Inferior parietal cortex (tissue), 1 donor: ENCODE data around the gene NEK4.
"Not testable (repeated sequence)": the region's sequence is repeated elsewhere in the genome, so short reads cannot be mapped to it uniquely, and the experiment has no call there.

Experiments
- DNase-seq: peaks from one replicate; pipeline ENCODE4 v3.0.0-alpha.2; 2016; ENCODE audit errors: extremely low spot score

Gene NEK4

DNA sequence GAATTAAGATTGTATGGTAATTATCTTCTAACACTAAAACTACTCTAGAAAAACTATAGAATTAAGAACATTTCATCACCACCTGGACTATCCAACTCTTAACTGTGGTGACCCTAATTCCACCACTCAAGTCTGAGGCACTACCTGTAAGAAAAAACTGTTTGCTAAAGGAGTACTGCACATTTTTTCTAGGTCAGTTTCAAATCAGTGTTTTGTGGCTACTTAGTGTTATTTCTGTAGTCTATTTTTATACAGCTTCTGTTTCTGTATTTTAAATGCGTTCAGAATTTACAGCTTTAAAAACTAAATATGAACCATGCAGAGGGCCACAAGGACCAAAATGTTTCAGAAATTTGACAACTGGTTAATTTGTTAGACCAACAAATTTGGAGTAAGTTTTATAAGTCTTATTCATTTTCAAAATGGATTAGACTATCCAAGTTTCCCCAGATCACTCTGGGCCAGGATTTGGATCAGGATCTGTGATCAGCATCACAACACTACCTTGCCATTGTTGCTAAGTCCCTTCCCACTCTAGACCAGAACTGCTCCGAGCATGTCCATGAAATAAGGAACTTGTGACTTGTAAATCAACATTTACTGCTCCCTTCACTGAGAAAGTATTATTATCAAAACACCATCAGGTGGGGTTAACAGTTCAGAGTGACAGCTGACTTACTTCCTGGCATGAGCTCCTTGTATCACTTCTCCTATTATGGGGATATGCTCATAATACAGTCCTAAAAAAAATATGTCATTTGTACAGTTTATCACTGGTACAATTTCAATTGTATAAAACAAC lies 73.7 kb downstream of the NEK4 start:
- no peak for DNase-seq

DNA sequence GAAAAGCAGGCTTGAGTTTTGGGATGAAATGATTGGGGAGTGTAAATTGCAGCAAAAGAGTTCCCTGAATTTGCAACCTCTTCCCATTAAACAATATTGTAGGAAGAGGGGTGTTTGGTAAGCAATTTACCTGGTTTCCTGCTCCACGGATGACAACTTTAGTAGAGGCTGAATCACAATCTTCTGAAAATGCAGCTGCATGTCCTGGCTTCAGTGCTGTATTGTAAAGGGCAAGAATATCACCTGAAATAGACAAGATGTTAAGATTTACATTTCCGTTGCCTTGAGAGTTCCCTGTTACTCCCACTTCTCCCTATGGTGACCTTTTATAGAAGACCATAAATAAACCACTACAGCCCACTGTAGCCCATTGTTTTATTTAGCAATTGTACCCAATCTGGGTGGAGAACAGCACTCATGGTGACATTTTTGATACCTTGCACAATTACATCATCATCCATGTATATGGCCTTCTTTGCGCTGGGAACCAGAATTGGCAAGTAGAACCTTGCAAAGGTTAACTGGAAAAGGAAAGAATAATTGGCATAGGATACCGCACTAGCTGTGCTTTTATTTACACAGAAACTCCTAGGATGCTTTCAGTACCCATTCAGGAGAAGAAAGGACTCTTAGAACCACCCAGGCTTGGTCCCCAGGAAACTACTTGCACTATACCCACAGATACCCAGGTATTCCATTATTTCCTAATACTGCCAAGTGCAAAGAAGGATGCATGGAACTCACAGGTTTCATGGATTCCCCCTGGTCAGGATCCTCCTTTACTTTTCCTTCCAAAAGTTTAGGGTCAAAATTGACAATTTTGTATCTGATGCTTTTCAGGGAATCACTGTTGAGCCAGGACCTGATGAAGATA lies 74.7 kb downstream of the NEK4 start:
- DNase-seq = no peak

DNA sequence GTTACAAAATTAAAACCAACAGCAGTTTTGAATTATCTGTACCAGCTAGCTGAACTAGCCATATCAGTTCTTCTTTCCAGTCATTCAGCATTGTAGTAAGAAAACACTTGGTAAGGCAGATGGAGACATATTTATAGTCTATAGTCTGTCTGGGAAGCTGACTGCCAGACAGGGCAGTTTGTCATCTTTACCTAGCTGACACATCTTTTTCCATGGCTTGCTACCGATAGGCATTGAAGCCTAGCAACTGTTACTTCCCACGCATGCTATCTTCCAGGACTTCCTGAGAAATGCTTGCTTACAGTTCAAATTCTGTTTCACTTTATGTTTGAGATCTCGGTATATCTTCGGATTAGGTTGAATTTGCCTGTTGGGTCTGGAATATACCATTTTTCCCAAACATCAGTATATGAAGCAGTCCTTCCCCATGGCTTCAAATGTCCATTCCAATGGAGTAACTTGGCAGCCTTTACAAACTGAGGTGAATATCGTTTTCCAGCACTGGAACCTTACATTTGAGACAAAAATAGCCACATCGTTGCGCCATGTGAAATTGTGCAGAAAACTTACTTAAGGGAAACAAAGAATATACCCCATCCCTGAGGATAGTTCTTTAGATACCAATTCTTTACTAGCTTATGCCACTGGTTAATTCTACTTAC lies 76.1 kb downstream of the NEK4 start:
- DNase-seq = no peak

DNA sequence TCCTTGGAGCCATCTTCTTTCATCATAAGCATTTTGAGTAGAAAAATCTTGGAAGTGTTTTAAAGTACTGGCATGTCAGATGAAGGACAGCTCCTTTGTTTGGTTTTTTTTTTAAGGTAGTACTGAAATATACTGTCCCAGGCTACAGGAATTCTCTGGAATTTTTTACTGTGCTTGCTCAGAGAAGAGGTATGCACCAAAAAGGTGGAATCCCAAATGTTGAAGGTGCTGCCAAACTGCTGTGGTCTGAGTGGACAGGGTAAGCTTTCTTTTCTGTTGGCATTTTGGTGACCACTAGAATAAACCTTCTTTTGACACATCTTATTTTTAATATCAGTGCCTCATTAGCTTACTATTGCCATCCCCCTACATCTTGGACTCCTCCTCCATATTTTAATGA lies 77.7 kb downstream of the NEK4 start:
- DNase-seq = no peak

DNA sequence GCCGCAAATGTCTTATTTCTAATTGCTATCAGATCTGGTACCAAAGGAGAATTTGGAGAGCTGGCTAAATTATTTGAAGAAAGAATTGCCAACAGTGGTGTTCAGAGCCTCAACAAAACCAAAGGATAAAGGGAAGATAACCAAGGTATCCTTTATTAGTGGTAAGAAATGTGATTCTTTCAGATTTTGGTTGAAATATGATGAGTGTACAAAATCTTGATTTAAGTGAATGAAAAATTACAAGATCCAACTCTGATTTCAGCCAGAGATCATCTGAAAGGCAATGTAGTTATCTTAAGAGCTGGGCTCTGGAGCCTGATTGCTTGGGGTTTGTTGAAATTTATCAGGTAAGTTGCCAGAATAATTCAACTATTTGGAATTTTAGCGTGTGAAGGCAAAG lies 80.2 kb downstream of the NEK4 start:
- DNase-seq = no peak

DNA sequence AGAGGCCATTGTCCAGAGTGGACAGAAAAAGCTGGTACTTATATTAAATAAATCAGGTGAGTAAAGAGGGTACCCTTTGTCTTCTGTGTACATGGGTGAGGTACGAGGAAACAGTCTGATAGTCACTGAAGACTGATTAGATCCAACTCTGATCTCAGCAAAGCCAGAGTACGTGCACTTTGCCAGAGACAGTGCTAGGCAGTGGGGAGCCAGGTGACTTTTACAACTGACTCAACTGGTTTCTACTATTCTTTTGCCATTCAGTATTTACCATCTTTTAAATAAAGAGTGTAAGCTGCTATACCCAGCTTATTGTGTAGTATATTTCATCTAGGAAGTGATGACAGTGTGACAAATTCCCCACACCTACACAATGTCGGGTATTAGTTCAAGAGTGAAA lies 81.6 kb downstream of the NEK4 start:
- DNase-seq = no peak

DNA sequence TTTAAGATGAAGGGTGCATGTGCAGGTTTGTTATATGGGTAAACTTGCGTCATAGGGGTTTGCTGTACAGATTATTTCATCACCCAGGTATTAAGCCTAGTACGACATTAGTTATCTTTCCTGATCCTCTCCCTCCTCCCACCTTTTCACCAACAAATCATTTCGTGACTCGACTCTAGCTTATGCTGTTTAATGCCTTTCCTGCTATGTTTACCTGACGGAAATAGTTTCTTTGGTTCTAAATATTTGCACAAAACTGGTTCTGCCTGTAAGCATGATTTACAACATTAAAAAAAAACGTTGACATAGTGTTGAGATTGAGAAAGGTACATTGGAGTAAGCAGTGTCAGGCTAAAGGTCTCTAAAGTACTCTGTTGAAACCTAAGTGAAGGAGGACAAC lies 82.5 kb downstream of the NEK4 start:
- no peak for DNase-seq

DNA sequence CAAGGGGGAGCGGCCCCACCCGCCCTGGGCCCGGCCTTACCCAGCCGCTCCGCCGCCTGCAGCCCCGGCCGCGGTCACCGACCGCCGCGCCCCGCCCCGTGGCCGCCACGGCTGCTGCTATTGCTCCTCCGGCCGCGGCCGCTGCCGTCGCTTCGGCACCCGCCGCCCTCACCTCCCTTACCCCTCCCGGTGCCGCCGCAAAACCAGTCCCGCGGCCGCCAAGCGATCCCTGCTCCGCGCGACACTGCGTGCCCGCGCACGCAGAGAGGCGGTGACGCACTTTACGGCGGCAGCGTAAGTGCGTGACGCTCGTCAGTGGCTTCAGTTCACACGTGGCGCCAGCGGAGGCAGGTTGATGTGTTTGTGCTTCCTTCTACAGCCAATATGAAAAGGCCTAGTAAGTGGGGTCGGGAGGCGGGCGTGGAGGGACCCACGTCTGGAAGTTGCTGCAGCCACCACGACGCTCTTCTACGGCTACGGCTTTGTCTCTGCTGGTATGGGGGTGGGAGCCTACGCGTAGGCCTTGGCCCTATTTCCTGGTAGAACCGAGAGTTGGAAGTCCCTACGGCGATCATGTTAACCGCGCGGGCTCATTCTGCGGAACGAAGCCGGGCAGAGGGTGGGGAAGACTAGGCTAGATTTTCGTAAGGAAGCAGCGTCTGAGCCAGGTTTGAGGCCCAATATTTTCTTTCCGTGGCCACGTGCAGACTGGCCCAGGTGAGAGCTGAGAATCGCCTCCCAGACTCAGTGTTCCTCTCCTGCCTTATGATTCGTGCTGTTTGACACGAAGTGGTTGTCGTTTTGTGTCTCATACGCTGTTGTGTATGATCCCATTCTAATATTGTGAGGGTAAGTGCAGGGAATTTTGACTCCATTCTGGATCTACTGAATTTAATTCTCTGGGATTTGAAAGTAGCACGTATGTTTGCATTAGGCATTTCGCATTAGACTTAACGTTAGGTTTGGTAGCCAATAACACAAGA lies 84.7 kb downstream of the NEK4 start, which contains the start of the genes GNL3 and PBRM1:
Gene GNL3 (plus strand): TSS at position 324 of the 983 bp plus-strand sequence. CDS start 61 bp downstream, at position 385.
Gene PBRM1 (minus strand): TSS at position 205 of the 983 bp plus-strand sequence.
- peak; percentile 96 for DNase-seq

DNA sequence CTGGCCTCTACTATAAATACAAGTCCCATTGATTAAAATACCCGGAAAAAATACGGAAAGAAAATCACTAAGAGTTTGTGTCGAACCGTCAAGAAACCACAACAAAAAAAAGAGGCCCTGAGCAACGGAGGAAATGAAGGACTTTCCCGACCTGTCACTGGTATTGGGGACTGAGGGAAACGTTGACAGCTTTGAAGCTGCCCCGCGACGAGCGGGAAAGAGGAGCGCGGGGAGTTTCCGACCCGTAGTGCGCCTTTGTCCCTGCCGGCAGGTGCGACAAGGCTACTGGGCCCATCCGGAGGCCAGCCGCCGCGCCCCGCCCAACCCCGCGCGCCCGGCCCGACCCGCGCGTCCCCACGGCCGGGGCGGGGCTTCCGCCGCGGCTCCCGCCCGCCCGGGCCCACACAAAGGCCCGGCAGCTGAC lies 85.4 kb downstream of the NEK4 start:
- DNase-seq = peak; percentile 63

DNA sequence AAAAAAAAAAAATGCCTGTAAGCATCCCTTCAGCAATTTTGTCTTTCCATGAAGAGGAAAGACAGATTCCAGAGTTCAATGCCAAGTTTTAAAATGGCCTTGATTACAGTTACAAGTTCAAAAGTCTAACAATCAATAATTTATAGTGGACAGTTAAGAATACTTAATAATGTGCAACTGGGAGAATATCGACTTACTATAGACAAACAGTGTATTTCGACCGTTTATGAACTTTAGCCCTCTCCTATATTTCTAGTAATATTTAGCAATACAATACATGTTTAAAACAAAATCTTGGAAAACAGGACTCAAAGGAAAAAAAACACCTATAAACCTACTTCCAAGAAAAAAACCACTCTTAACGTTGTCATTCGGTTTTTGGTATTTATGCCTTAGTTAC lies 86.6 kb downstream of the NEK4 start:
- no peak for DNase-seq

DNA sequence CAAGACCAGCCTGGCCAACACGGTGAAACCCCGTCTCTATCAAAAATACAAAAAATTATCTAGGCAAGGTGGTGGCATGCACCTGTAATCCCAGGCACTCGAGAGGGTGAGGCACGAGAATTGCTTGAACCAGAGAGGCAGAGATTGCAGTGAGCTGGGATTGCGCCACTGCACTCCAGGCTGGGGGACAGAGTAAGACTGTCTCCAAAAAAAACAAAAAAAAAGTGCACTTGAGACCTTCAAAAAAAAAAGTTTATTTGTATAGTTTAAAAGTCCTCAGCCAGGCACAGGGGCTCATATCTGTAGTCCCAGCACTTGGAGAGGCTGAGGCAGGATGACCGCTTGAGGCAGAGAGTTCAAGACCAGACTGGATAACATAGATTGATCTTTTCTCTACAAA lies 87.1 kb downstream of the NEK4 start:
- no peak for DNase-seq

DNA sequence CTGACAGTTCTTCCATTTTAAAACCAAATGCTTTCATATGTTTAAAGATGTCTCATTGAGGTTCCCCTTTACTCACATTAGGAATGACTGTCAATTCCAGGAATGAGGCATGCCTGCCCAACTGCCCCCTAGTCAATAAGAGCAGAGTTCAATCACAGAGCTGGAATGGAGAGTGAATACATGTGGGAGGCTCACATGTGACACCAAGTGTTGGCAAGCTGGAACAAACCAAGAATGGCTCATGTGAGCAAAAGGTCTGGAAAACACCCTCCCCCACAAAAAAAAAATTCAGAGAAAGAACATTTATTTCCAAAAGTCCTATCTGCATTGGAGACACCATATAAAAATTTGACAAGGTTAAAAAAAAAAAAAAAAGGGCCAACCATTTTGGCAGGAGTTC lies 88.7 kb downstream of the NEK4 start:
- DNase-seq = no peak

DNA sequence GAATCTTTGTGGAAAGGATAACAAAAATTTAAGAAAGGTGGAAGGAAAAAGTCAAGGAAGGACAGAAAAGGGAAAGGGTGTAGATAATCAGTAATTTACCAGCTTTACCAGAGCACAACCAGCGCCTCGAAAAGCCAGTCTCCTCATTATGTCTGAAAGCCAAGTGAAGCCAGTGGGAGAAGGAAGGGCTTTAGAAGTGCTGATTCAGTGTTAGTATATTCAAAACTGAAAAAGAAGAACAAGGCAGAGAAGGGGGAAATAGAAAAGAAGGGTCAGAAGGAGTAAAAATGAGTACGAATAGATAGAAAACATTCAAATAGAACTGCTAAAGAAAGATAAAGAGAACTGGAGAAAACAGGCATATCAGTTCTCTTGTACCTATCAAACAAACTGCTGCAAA lies 89.1 kb downstream of the NEK4 start:
- DNase-seq = no peak

DNA sequence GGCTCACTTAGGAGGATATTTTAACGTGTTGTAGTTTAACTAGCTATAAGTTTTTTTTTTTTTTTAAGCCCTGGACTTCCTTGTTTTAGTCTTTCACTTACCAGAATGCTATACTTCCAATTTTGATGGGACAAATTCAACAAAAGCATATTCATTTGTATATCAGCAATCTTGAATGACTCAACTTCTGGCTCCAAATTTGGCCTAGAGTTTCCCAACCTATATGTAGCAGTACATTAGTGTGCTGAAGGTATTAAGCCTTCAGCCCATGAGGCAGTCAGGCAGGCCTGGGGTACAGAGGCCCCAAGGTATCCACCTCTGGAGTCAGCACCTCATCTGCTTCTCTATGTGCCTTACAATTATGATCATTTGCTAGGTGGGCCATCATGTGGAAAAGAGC lies 90.9 kb downstream of the NEK4 start:
- no peak for DNase-seq

DNA sequence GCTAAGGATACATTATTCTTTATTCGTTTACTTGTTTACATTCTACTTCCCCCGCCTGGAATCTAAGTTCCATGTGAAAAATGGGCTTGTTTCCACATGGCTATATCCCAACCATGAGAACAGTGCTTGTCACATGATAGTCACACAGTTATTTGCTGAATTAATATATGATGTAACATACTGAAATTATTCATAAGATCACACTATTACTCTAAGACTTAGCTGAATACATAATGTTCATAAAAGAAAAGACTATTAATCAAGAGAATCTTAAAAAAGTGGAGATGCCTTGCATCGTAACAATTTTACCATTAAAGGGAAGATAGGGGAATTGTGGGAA lies 91.6 kb downstream of the NEK4 start:
- DNase-seq = no peak

DNA sequence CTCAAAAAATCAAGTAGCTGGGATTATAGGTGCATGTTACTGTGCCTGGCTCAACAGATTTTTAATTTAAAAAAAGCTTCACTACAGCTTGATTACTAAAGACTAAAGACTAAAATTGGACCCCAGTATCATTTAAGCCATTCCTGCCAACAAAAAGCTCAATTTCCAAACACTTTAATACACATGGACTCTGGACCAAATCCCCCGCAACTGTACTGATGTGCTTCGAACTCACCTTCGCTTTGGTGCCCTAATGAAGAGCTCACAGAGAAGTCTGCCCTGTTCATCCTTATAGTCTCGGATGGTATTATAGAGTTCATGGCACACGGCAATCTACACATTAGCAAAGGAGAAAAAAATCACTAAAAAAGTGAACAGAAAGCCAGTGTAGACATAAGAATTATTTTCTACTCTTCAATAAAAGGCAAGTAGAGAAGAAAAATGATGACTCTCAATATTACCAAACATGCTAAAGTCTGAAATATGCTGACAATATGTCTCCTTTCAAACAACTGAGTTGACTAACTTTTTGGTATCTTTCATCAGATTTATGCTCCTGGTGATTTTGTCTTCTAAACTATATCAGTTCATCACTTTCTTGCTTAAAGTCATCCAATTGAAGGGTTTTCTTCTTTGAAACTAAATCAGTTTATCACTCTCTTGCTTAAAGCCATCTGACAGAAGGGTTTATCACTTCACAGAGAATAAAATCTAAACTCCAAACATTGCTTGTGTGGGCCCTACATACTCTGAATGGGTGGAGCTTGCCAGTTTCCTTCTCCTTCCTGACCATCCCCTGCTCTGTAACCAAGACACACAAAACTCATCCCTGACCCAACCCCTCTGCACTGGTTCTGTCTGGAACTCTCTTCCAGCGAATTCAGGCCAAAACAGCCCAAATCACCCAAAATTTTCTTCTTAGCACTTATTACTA lies 92.2 kb downstream of the NEK4 start:
- DNase-seq = no peak

DNA sequence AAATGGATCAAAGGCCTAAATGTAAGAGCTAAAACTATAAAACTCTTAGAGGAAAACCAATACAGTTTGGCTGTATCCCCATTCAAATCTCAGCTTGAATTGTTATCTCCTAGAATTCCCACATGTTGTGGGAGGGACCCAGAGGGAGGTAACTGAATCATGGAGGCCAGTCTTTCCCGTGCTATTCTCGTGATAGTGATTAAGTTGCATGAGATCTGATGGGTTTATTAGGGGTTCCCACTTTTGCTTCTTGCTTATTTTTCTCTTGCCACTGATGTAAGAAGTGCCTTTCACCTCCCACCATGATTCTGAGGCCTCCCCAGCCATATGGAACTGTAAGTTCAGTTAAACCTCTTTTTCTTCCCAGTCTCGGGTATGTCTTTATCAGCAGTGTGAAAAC lies 94.5 kb downstream of the NEK4 start:
- not testable (repeated sequence) for DNase-seq

DNA sequence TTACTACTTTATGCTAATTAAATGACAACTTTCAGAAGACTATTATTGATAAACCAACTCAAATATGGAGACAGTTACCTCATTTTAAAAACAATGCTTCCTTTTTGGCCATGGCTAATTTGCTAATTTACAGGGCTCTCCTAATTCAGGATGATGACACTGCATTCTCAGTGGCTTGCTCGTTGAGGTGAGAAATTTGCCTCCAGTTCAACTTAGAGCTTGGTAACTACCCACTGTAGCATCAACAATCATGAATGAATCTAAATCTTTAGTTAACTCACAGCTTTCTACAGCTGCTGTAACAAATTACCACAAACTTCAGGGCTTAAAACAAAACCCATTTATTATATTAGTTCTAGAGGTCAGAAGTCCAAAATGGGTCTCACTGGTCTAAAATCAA lies 99.1 kb downstream of the NEK4 start:
- no peak for DNase-seq

DNA sequence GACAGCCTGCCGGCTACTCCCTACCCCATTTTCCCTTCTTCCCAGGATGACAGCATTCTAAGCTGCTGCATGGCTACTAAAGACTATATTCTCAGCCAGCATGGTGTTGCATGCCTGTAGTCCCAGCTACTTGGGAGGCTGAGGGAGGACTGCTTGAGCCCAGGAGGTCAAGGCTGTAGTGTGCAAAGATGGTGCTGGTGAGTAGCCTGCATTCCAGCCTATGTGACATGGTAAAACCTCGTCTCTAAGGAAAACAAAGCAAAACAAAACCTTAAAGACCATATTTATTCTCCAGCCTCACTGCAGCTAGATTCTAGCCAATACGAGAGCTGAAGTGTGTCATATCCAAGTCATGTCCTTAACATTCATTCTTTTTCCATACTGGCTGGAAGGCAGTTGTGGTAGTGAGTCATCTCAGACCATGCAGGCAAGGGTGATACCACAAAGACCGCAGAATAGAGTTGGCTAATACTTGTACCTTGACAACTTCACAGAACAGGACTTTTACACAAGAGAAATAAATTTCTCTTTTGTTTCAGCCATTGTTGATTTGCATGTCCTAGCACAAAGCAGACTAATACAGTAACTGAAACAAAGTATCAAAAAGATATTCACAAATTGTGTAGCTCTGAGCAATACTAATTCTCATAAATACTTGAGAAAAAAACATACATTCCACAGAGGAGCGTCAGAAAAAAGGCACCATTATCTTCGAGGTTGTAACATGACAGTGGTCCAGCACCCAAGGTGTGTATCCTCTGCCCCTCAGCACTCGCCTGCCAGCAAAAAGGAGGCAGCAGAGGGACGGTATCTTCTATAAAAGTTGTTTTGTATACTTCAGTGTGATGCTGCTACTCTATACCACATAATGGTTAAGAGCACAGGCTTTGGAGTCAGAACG lies 99.9 kb downstream of the NEK4 start:
- DNase-seq = no peak
